SK-N-SH (cell line): ENCODE data around the gene MPPED2. TPM values are rescaled to one million over a fixed set of nuclear protein-coding genes. Genes with fewer than 3 reads are reported as not detected.

ENCODE experiments used
- CTCF ChIA-PET: fragments of 300-600, 350-600 bp; formaldehyde crosslinking; extraction: SDS; loops from one replicate; lab custom pipeline; 2021; lab: Yijun Ruan, JAX
- POLR2A ChIA-PET: fragments of 350-600 bp; sonication (Branson Sonifier 250); formaldehyde crosslinking; extraction: SDS; loops from one replicate; lab custom pipeline; 2020; ENCODE audit warnings: antibody characterized with exemption, inconsistent platforms; lab: Yijun Ruan, JAX
- DNase-seq: peaks from one replicate; pipeline ENCODE4 v3.0.0; 2012
- H2AFZ ChIP-seq: fragments of 200-600 bp; sonication (generic); 2 replicates; pipeline ENCODE4 v1.8.1; 2016; ENCODE audit warnings: antibody characterized with exemption, mild to moderate bottlenecking, low read depth
- H3F3A ChIP-seq: fragments of 200-600 bp; sonication (generic); replicated peaks from 2 replicates; pipeline ENCODE3; 2016; ENCODE audit warnings: antibody characterized with exemption, mild to moderate bottlenecking; ENCODE audit not compliant: insufficient read depth
- H3K27ac ChIP-seq, 2 experiments: fragments of 200-500 bp in 1 of 2; fragments of 200-600 bp in 1 of 2; sonication (Bioruptor generic) in 1 of 2; sonication (generic), shearing (Covaris generic) in 1 of 2; 2 replicates each; pipeline versions ENCODE4 v1.5.1 to v1.6.1; 2014 to 2016; ENCODE audit warnings: low read depth in 2 of 2, inconsistent platforms in 1 of 2, low read length in 1 of 2, mild to moderate bottlenecking in 1 of 2, mixed read lengths in 1 of 2
- H3K27me3 ChIP-seq: fragments of 200-600 bp; sonication (generic), shearing (Covaris generic); 2 replicates; pipeline ENCODE4 v1.6.1; 2016; ENCODE audit warnings: mixed run types; ENCODE audit not compliant: insufficient read depth
- H3K36me3 ChIP-seq, 2 experiments: fragments of 200-500 bp in 1 of 2; fragments of 200-600 bp in 1 of 2; sonication (Bioruptor generic) in 1 of 2; sonication (generic) in 1 of 2; replicated peaks in 1 of 2; 2 replicates each; pipeline versions ENCODE3 to v1.5.1; 2014 to 2016; ENCODE audit warnings: low read length in 1 of 2, mild to moderate bottlenecking in 1 of 2; ENCODE audit not compliant: insufficient read depth in 2 of 2, control insufficient read depth in 1 of 2
- H3K4me1 ChIP-seq, 2 experiments: fragments of 200-500 bp in 1 of 2; fragments of 200-600 bp in 1 of 2; sonication (Bioruptor generic) in 1 of 2; sonication (generic), shearing (Covaris generic) in 1 of 2; 2 replicates each; pipeline versions ENCODE4 v1.5.1 to v1.6.1; 2014 to 2016; ENCODE audit warnings: low read depth in 1 of 2, low read length in 1 of 2, mixed run types in 1 of 2; ENCODE audit not compliant: insufficient read depth in 2 of 2, control insufficient read depth in 1 of 2
- H3K4me2 ChIP-seq: fragments of 200-600 bp; sonication (generic), shearing (Covaris generic); 2 replicates; pipeline ENCODE4 v1.6.1; 2017; ENCODE audit warnings: mixed run types
- H3K4me3 ChIP-seq, 2 experiments: fragments of 200-500 bp in 1 of 2; fragments of 200-600 bp in 1 of 2; sonication (Bioruptor generic) in 1 of 2; sonication (generic), shearing (Covaris generic) in 1 of 2; 2 replicates each; pipeline versions ENCODE4 v1.5.1 to v1.8.1; 2014 to 2016; ENCODE audit warnings: low read depth in 2 of 2, inconsistent platforms in 1 of 2, low read length in 1 of 2, mild to moderate bottlenecking in 1 of 2, mixed read lengths in 1 of 2, moderate library complexity in 1 of 2
- H3K79me2 ChIP-seq: fragments of 200-600 bp; sonication (generic); 2 replicates; pipeline ENCODE4 v1.8.1; 2017; ENCODE audit warnings: mild to moderate bottlenecking; ENCODE audit not compliant: insufficient read depth
- H3K9ac ChIP-seq: fragments of 200-600 bp; sonication (generic); 2 replicates; pipeline ENCODE4 v1.6.1; 2017; ENCODE audit warnings: mixed run types
- H3K9me2 ChIP-seq: fragments of 200-600 bp; sonication (generic); 2 replicates; pipeline ENCODE4 v1.6.1; 2017; ENCODE audit warnings: mixed run types
- H3K9me3 ChIP-seq: fragments of 200-600 bp; sonication (generic); 2 replicates; pipeline ENCODE4 v1.6.1; 2017; ENCODE audit warnings: mixed run types, mild to moderate bottlenecking, moderate library complexity
- H4K20me1 ChIP-seq: fragments of 200-600 bp; sonication (generic); 2 replicates; pipeline ENCODE4 v1.6.1; 2017; ENCODE audit warnings: mild to moderate bottlenecking, mixed run types; ENCODE audit not compliant: insufficient read depth
- CHD2 ChIP-seq: fragments of 150-350 bp; IDR thresholded peaks from 2 replicates; pipeline ENCODE4 v1.6.1; 2018; ENCODE audit warnings: low read length; ENCODE audit not compliant: partially characterized antibody
- ELF1 ChIP-seq: IDR thresholded peaks from 2 replicates; pipeline ENCODE4 v1.4.0; 2012
- EP300 ChIP-seq, 2 experiments: IDR thresholded peaks; 2 replicates each; pipeline versions ENCODE4 v1.4.0 to v1.6.1; 2012; ENCODE audit warnings: borderline replicate concordance in 1 of 2, low read depth in 1 of 2, low read length in 1 of 2
- EZH2phosphoT487 ChIP-seq: fragments of 200-600 bp; sonication (generic); IDR thresholded peaks from 2 replicates; pipeline ENCODE4 v1.6.1; 2017; ENCODE audit warnings: low read depth, mixed run types, mild to moderate bottlenecking, antibody characterized with exemption, moderate library complexity, borderline replicate concordance
- FOSL2 ChIP-seq: IDR thresholded peaks from 2 replicates; pipeline ENCODE4 v1.4.0; 2012; ENCODE audit warnings: low read depth, mild to moderate bottlenecking, moderate library complexity, borderline replicate concordance
- FOXM1 ChIP-seq: IDR thresholded peaks from 2 replicates; pipeline ENCODE4 v1.4.0; 2012; ENCODE audit warnings: low read depth, mild to moderate bottlenecking
- GATA2 ChIP-seq: sonication (generic); formaldehyde crosslinking; IDR thresholded peaks from 2 replicates; pipeline ENCODE4 v1.5.0; 2020; ENCODE audit warnings: mild to moderate bottlenecking, missing genetic modification reagents
- JUND ChIP-seq: IDR thresholded peaks from 2 replicates; pipeline ENCODE4 v1.4.0; 2012
- MEF2A ChIP-seq: IDR thresholded peaks from 2 replicates; pipeline ENCODE4 v1.4.0; 2012; ENCODE audit warnings: low read depth, borderline replicate concordance
- NRF1 ChIP-seq: IDR thresholded peaks from 2 replicates; pipeline ENCODE4 v1.6.1; 2012; ENCODE audit warnings: low read depth, mild to moderate bottlenecking, low read length
- PBX3 ChIP-seq: IDR thresholded peaks from 2 replicates; pipeline ENCODE4; 2012
- RAD21 ChIP-seq: IDR thresholded peaks from 2 replicates; pipeline ENCODE4 v1.6.1; 2012; ENCODE audit warnings: mild to moderate bottlenecking, low read length
- REST ChIP-seq: IDR thresholded peaks from 2 replicates; pipeline ENCODE4 v1.6.1; 2012; ENCODE audit warnings: mild to moderate bottlenecking, low read depth, low read length, moderate library complexity
- RFX5 ChIP-seq: IDR thresholded peaks from 2 replicates; pipeline ENCODE4 v1.6.1; 2012; ENCODE audit warnings: mild to moderate bottlenecking, improper control_type of control experiment, low read length
- SIN3A ChIP-seq: IDR thresholded peaks from 2 replicates; pipeline ENCODE4 v1.6.1; 2012; ENCODE audit warnings: low read depth, mild to moderate bottlenecking, low read length, moderate library complexity, borderline replicate concordance
- SMC3 ChIP-seq: IDR thresholded peaks from 2 replicates; pipeline ENCODE4 v1.6.1; 2012; ENCODE audit warnings: low read depth, low read length, improper control_type of control experiment
- TEAD4 ChIP-seq: IDR thresholded peaks from 2 replicates; pipeline ENCODE4 v1.4.0; 2012; ENCODE audit warnings: mild to moderate bottlenecking, borderline replicate concordance; ENCODE audit not compliant: insufficient read depth
- USF2 ChIP-seq: fragments of 150-350 bp; IDR thresholded peaks from 2 replicates; pipeline ENCODE4 v1.6.1; 2017; ENCODE audit warnings: antibody characterized with exemption, low read length, low read depth, borderline replicate concordance
- WGBS: methylation state at CpG from one replicate; pipeline ENCODE4 v1.1.6; 2017; ENCODE audit warnings: low lambda C conversion rate; 5-methylcytosine and 5-hydroxymethylcytosine counted together
- polyA plus RNA-seq, 3 experiments: library from polyadenylated mRNA; depleted of rRNA; stranded (reverse); fragments of >200 nt; gene quantifications; 2 replicates each; pipeline ENCODE4 v1.2.3, GENCODE V29; 2012
- TF ChIP-seq, protein P1 (sequence below): IDR thresholded peaks from 2 replicates; pipeline ENCODE4 v1.4.0; 2012; ENCODE audit warnings: low read depth

The MPPED2 gene
- polyA plus RNA-seq, 1 of the 3 experiments (the other 2 are of a cell fraction) = 0.05 TPM

DNA sequence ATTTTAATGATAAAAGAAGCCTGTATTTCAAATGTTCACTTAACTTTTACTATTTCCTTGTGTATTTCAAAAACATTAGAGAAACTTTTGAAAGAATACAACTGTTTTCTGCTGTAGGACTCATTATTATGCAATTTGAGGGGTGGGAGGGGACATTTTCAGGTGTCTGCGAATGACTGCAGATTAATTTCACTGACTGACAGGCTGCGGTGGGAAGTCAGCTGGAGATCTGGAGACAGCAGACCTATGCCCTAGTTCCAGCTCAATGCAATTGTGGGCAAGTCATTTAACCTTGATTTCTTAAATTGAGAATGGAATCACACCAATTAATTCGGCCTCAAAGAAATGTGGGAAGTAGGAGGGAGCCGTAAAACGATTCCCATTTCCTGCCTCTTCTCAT is 134.5 kb downstream of the MPPED2 start:
- Histone ChIP-seq H3K27me3 (no peaks in the 10 kb centered on the region), H3K79me2 (no peaks in the 10 kb centered on the region), H3K4me3 (no peak overlapping the region), H4K20me1 (no peaks in the 10 kb centered on the region), H3K9me3 (no peaks in the 10 kb centered on the region), H3K36me3 (no peaks in the 10 kb centered on the region), H3K4me1 (no peaks in the 10 kb centered on the region; a peak in 1 of 4 replicates), H3K4me2 (no peak overlapping the region), H2AFZ (no peak overlapping the region), H3K9me2 (no peaks in the 10 kb centered on the region), H3F3A (no peaks in the 10 kb centered on the region), H3K9ac (no peak overlapping the region), H3K27ac (no peak overlapping the region)
- no peak for TF ChIP-seq FOXM1
- no peak for TF ChIP-seq SIN3A
- TF ChIP-seq RAD21 = no peak
- TF ChIP-seq CHD2 = no peak
- no peak for TF ChIP-seq PBX3
- no peak for TF ChIP-seq NRF1
- no peak for TF ChIP-seq SMC3
- no peak for TF ChIP-seq EZH2phosphoT487
- TF ChIP-seq GATA2 = no peak
- TF ChIP-seq MEF2A = no peak
- TF ChIP-seq REST = no peak
- TF ChIP-seq ELF1 = no peak
- TF ChIP-seq USF2 = no peak
- no peak for TF ChIP-seq FOSL2
- TF ChIP-seq, protein P1, sequence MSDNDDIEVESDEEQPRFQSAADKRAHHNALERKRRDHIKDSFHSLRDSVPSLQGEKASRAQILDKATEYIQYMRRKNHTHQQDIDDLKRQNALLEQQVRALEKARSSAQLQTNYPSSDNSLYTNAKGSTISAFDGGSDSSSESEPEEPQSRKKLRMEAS = no peak
- no peak for TF ChIP-seq RFX5
- TF ChIP-seq JUND = no peak
- TF ChIP-seq EP300 (IDR thresholded peaks at IDR 0.05; ENCODE audit: borderline replicate concordance in 1 of 2, low read depth in 1 of 2, low read length in 1 of 2) = no peak
- TF ChIP-seq TEAD4 = no peak
- ChIA-PET POLR2A (no interaction called here), CTCF (no interaction called here)
- DNase-seq = no peak
- WGBS = 44% methylated on average over 5 of the region's 5 CpGs
